ENCODE results near the gene LIMCH1. TPM values are rescaled to one million over a fixed set of nuclear protein-coding genes. Genes with fewer than 3 reads are reported as not detected.

The LIMCH1 gene, protein sequence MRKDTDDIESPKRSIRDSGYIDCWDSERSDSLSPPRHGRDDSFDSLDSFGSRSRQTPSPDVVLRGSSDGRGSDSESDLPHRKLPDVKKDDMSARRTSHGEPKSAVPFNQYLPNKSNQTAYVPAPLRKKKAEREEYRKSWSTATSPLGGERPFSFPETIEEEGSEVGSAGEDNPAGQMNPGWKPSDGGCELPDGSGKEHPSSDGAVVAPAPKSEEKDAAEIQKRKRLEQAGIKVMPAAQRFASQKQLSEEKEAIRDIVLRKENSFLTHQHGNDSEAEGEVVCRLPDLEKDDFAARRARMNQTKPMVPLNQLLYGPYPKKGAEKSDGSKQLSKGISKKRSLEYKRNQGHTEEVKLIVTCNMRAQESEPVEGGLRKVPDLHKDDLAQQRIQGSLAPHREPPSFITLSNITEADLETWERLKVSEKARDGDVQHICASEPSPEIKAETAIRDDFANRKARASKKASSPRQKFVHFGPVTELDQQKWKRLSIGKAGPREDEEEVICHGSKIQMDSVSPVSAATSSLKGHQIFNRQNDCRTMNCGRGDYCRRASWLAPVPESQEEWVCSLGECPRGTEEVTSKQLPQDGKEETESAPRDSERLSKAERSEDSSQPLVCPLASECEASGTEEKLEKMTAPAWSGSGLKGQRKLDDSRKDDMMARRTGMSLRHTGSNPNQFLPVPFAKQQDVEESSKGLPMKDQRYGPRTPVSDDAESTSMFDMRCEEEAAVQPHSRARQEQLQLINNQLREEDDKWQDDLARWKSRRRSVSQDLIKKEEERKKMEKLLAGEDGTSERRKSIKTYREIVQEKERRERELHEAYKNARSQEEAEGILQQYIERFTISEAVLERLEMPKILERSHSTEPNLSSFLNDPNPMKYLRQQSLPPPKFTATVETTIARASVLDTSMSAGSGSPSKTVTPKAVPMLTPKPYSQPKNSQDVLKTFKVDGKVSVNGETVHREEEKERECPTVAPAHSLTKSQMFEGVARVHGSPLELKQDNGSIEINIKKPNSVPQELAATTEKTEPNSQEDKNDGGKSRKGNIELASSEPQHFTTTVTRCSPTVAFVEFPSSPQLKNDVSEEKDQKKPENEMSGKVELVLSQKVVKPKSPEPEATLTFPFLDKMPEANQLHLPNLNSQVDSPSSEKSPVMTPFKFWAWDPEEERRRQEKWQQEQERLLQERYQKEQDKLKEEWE (N-terminal part only)
- total RNA-seq (2021; fragmentation: NEBNext Ultra II Directional; extraction: Animal tissue kit (Norgen Biotek cat#: 25700)) (2.7 and 3.5 TPM in 2 replicates), polyA plus RNA-seq (2011; rRNA removed) (2.0 and 3.0 TPM in 2 replicates), polyA minus RNA-seq (2011; rRNA and poly(A)+ RNA removed) (8.3 and 10.2 TPM in 2 replicates)
- polyA plus RNA-seq (2011; cell fraction: cytosol; rRNA removed): 2.6 TPM
- 11.8 TPM for polyA plus RNA-seq (2011; cell fraction: nucleus; rRNA removed)
- 2.3 to 3.8 TPM (median 3.1 TPM) in 4 replicates for polyA plus RNA-seq (2012, experiment 1 of 2)
- polyA plus RNA-seq (2012, experiment 2 of 2): 0.21 TPM
- 1.5 TPM for polyA plus RNA-seq (2013, experiment 1 of 2)
- 2.1 TPM for polyA plus RNA-seq (2013, experiment 2 of 2)
- polyA minus RNA-seq (2011; cell fraction: cytosol; rRNA and poly(A)+ RNA removed): 1.4 TPM
- polyA minus RNA-seq (2011; cell fraction: nucleus; rRNA and poly(A)+ RNA removed): 6.9 TPM
- long read RNA-seq, experiment 1, partial matches to known transcripts: 1 of 1 reads
- long read RNA-seq, experiment 1, other reads (novel, unspliced or antisense): 0 of 1 reads
- long read RNA-seq, experiment 2, partial matches to known transcripts: 1 of 2 reads
- long read RNA-seq, experiment 2, other reads (novel, unspliced or antisense): 1 of 2 reads

DNA sequence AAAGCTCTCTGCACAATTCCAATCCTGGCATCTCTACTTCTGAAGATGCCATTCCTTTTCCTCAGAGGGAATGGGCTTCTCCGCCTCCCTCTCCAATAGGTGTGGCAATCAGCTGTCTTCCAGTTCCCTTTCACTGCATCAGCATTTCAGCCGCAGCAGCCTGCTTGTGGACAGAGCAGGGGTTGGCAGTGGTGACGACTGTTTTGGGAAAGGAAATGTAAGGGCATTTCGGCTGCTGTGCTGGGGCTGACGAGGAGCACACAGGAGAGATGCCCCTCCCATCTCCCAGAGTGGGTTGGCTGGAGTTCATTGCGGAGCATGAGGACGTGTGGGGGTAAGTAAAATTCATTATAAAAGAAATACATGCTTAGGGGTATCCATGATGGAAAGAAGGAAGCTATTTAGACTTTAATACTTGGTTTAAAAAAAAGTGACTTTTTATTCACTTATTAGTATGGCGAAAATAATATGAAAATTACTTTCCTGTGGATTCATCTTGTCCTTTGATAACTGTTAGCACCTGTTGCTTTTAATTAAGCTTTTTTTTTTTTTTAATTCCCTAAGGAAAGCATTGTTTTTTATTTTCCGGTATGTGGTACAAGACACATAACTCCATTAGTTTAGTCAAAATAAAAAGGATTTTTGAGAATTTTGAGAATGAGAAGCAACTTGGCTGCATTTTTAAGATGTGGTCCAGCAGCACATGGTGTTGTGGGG, at the start of gene LIMCH1:
Gene LIMCH1, plus strand, starts transcription at position 141 of the 717 bp plus-strand sequence. CDS start 67,839 bp downstream, outside the sequence.
- no peak for FAIRE-seq
- Histone ChIP-seq H3K4me2 (ENCODE audit: insufficient read depth in 1 of 2, low read depth in 2 of 2, low read length in 2 of 2) (no peak within 1 kb of the TSS), H2BK15ac (ENCODE audit: low read length) (no peak within 1 kb of the TSS), H3K56ac (replicated peaks; ENCODE audit: insufficient read length, low read depth, low read length) (no peak within 1 kb of the TSS), H2BK12ac (ENCODE audit: low read depth, low read length) (peak within 1 kb of the TSS; percentile 53; the same call in 1 of the 2 replicates), H3K4me3 (ENCODE audit: extremely low read depth in 1 of 4, insufficient read depth in 2 of 4, low read depth in 3 of 4, low read length in 4 of 4) (no peak within 1 kb of the TSS), H2BK20ac (ENCODE audit: low read length) (no peak within 1 kb of the TSS), H3K23me2 (ENCODE audit: low read depth, low read length) (no peaks in the 10 kb centered on the region), H3K14ac (ENCODE audit: insufficient read length) (no peak within 1 kb of the TSS), H3K4ac (replicated peaks; ENCODE audit: insufficient read length, low read depth, low read length) (no peak within 1 kb of the TSS), H2AK5ac (ENCODE audit: low read depth, low read length) (no peak within 1 kb of the TSS), H4K5ac (ENCODE audit: insufficient read length, low read depth, low read length) (no peak within 1 kb of the TSS), H2BK120ac (replicated peaks; ENCODE audit: low read depth, low read length) (no peak within 1 kb of the TSS), H2AFZ (ENCODE audit: low read length) (peak within 1 kb of the TSS; percentile 28; the same call in 1 of the 2 replicates), H3K9ac (replicated peaks in 1 of 4; ENCODE audit: extremely low read depth in 1 of 4, low read depth in 3 of 4, low read length in 3 of 4) (no peak within 1 kb of the TSS), H3K9me3 (ENCODE audit: insufficient read depth in 2 of 2, low read depth in 1 of 2, low read length in 1 of 2) (no peaks in the 10 kb centered on the region), H4K91ac (replicated peaks; ENCODE audit: insufficient read length, low read length) (no peak within 1 kb of the TSS), H4K20me1 (replicated peaks in 1 of 2; ENCODE audit: control insufficient read depth in 1 of 2, insufficient read depth in 2 of 2, low read length in 2 of 2) (no peaks in the 10 kb centered on the region), H3K36me3 (ENCODE audit: control insufficient read depth in 2 of 4, insufficient read depth in 4 of 4, low read length in 3 of 4) (no peaks in the 10 kb centered on the region), H3K27ac (ENCODE audit: low read depth, low read length) (no peak within 1 kb of the TSS), H3K79me1 (ENCODE audit: low read depth, low read length) (no peaks in the 10 kb centered on the region), H3K23ac (ENCODE audit: insufficient read length) (no peak within 1 kb of the TSS), H3K27me3 (replicated peaks in 1 of 4; ENCODE audit: control insufficient read depth in 3 of 4, extremely low read depth in 1 of 4, insufficient read depth in 3 of 4, low read length in 3 of 4) (no peaks in the 10 kb centered on the region), H3K4me1 (replicated peaks in 1 of 4; ENCODE audit: control insufficient read depth in 3 of 4, insufficient read depth in 4 of 4, low read length in 3 of 4) (peaks cover 0 to 9% (median 0%) of the 10 kb centered on the region in 4 experiments; a peak in 1 of 7 replicates), H3K18ac (ENCODE audit: extremely low read depth, low read length) (no peak within 1 kb of the TSS), H4K8ac (ENCODE audit: extremely low read depth, insufficient read depth, low read length) (no peak within 1 kb of the TSS), H3K79me2 (ENCODE audit: control insufficient read depth in 1 of 2, insufficient read depth in 2 of 2, low read length in 2 of 2) (no peaks in the 10 kb centered on the region), H2BK5ac (ENCODE audit: low read depth, low read length) (no peak within 1 kb of the TSS)
- TF ChIP-seq RAD21 (IDR thresholded peaks at IDR 0.05 in 1 of 2, conservative IDR thresholded peaks at IDR 0.05 in 1 of 2; ENCODE audit: low read depth in 2 of 2, low read length in 2 of 2) (peak in 1 of 2 experiments; percentile 15; a peak in 1 of 4 replicates), YY1 (IDR thresholded peaks at IDR 0.05; ENCODE audit: low read depth, low read length) (no peak)
- POLR2A ChIA-PET (ENCODE audit: partially characterized antibody): interaction anchor here (0.6 to 2.0 kb wide), 2 partner anchors 13 to 280 kb away, joined by 3 to 6 read pairs; no protein-coding TSS in a partner anchor
- DNase-seq (ENCODE audit: low read depth in 1 of 2, low spot score in 2 of 2): peak; percentile 9 to 50
- 61% methylated on average over 9 of the region's 9 CpGs; no CpG with 5 or more reads in 1 of the 2 experiments for WGBS, 2 experiments (ENCODE audit: extremely low coverage in 1 of 2, insufficient coverage in 1 of 2, insufficient read length in 1 of 2, insufficient replicate concordance in 2 of 2, low coverage in 1 of 2, low lambda C conversion rate in 2 of 2, missing lambda C conversion rate in 1 of 2)
- CTCF ChIA-PET (ENCODE audit: partially characterized antibody): interaction anchor here (0.7 to 0.9 kb wide), 3 partner anchors 125 to 1294 kb away, joined by 4 to 7 read pairs (median 5); no protein-coding TSS in a partner anchor
